GM12878 (cell line): ENCODE measurements around the gene NOL8. TPM values are rescaled to one million over a fixed set of nuclear protein-coding genes. Genes with fewer than 3 reads are reported as not detected.

Experiments used
- ATF7 ChIP-seq: fragments of 450-650 bp; IDR thresholded peaks from 2 replicates; pipeline ENCODE4 v1.6.1; 2016; ENCODE audit warnings: low read depth, mild to moderate bottlenecking
- CBFB ChIP-seq: IDR thresholded peaks from 2 replicates; pipeline ENCODE4 v1.6.1; 2016; ENCODE audit warnings: antibody characterized with exemption, low read depth
- CBX3 ChIP-seq: fragments of 200-600 bp; sonication (generic); IDR thresholded peaks from 2 replicates; pipeline ENCODE4 v1.6.1; 2016; ENCODE audit warnings: low read depth, borderline replicate concordance
- CHD2 ChIP-seq: IDR thresholded peaks from 2 replicates; pipeline ENCODE4 v1.6.1; 2011; ENCODE audit warnings: low read depth, low read length, improper control_type of control experiment, borderline replicate concordance
- ETV6 ChIP-seq, 2 experiments: fragments of 450-650 bp in 1 of 2; IDR thresholded peaks in 1 of 2; conservative IDR thresholded peaks in 1 of 2; 2 replicates each; pipeline ENCODE4 v1.6.1; 2014; ENCODE audit warnings: antibody characterized with exemption in 1 of 2, borderline replicate concordance in 1 of 2, low read depth in 1 of 2, mild to moderate bottlenecking in 1 of 2, moderate library complexity in 1 of 2
- MEF2A ChIP-seq: IDR thresholded peaks from 2 replicates; pipeline ENCODE4 v1.6.1; 2011; ENCODE audit warnings: low read depth, mild to moderate bottlenecking, low read length, moderate library complexity; ENCODE audit not compliant: insufficient read depth
- MYC ChIP-seq: IDR thresholded peaks from 2 replicates; pipeline ENCODE4 v1.6.1; 2011; ENCODE audit warnings: mild to moderate bottlenecking, low read length, moderate library complexity, inconsistent platforms; ENCODE audit not compliant: insufficient read depth, insufficient replicate concordance, insufficient read length, severe bottlenecking
- NFIC ChIP-seq: IDR thresholded peaks from 2 replicates; pipeline ENCODE4 v1.6.1; 2012; ENCODE audit warnings: low read depth, mild to moderate bottlenecking, inconsistent platforms, low read length, moderate library complexity
- NR2F1 ChIP-seq: fragments of 450-650 bp; conservative IDR thresholded peaks from 2 replicates; pipeline ENCODE4 v1.6.1; 2017; ENCODE audit warnings: mild to moderate bottlenecking
- NRF1 ChIP-seq: conservative IDR thresholded peaks from 2 replicates; pipeline ENCODE4 v1.6.1; 2011; ENCODE audit warnings: mild to moderate bottlenecking, low read depth, low read length, improper control_type of control experiment
- POLR2A ChIP-seq: IDR thresholded peaks from 2 replicates; pipeline ENCODE4 v1.6.1; 2011; ENCODE audit warnings: low read depth, mild to moderate bottlenecking, low read length
- SIN3A ChIP-seq: IDR thresholded peaks from 2 replicates; pipeline ENCODE4 v1.6.1; 2012; ENCODE audit warnings: low read depth, low read length, improper control_type of control experiment
- SMAD1 ChIP-seq: fragments of 450-650 bp; IDR thresholded peaks from 2 replicates; pipeline ENCODE4 v1.6.1; 2018; ENCODE audit warnings: mild to moderate bottlenecking, low read depth; ENCODE audit not compliant: partially characterized antibody
- TBL1XR1 ChIP-seq: IDR thresholded peaks from 2 replicates; pipeline ENCODE4 v1.6.1; 2012; ENCODE audit warnings: low read depth, low read length, improper control_type of control experiment
- TCF3 ChIP-seq: IDR thresholded peaks from 2 replicates; pipeline ENCODE4 v1.6.1; 2012; ENCODE audit warnings: low read depth, mild to moderate bottlenecking, low read length, borderline replicate concordance; ENCODE audit not compliant: insufficient read depth
- WRNIP1 ChIP-seq: IDR thresholded peaks from 2 replicates; pipeline ENCODE4 v1.6.1; 2011; ENCODE audit warnings: low read depth, low read length, improper control_type of control experiment, borderline replicate concordance
- polyA plus RNA-seq, 11 experiments: library from polyadenylated mRNA; depleted of rRNA in 4 of 11; unstranded in 6 of 11; stranded (reverse) in 5 of 11; fragments of >200 nt; fragmentation: Nextera tagmentation in 4 of 11; fragmentation: Illumina TruSeq in 1 of 11; extraction: Ambion mirVana in 4 of 11; extraction: Trizol in 1 of 11; gene quantifications; 1 replicate in 1 of 11; 2 replicates in 10 of 11; pipeline versions ENCODE4 v1.2.1 to v1.2.3, GENCODE V29; 2011 to 2016; ENCODE audit warnings: inconsistent platforms in 2 of 11, missing spikeins in 2 of 11, low read depth in 1 of 11
- total RNA-seq, 4 experiments: library from RNA; depleted of rRNA in 3 of 4; stranded (reverse); fragments of >200 nt in 3 of 4; fragmentation: Illumina TruSeq in 1 of 4; extraction: Trizol in 1 of 4; gene quantifications; 2 replicates each; pipeline versions ENCODE4 v1.2.1 to v1.2.3, GENCODE V29; 2013 to 2021
- TF ChIP-seq, protein P1 (sequence below): IDR thresholded peaks from 2 replicates; pipeline ENCODE4 v1.6.1; 2012; ENCODE audit warnings: improper control_type of control experiment, low read depth, low read length; ENCODE audit not compliant: insufficient replicate concordance
- TF ChIP-seq, protein P2 (sequence below): fragments of 450-650 bp; IDR thresholded peaks from 2 replicates; pipeline ENCODE4 v1.6.1; 2017; ENCODE audit warnings: antibody characterized with exemption, mild to moderate bottlenecking, moderate library complexity
- TF ChIP-seq, protein P3 (sequence below): IDR thresholded peaks from 2 replicates; pipeline ENCODE4 v1.6.1; 2012; ENCODE audit warnings: low read depth, low read length, improper control_type of control experiment
- TF ChIP-seq, protein P4 (sequence below): fragments of 450-650 bp; IDR thresholded peaks from 2 replicates; pipeline ENCODE4 v1.6.1; 2016; ENCODE audit warnings: mild to moderate bottlenecking

The NOL8 gene
- total and polyA plus RNA-seq, 10 of the 15 experiments (the other 5 are each of a cell fraction or from before 2014, with no cell fraction given) = 33.6 to 58.6 (median 49.2) TPM

DNA sequence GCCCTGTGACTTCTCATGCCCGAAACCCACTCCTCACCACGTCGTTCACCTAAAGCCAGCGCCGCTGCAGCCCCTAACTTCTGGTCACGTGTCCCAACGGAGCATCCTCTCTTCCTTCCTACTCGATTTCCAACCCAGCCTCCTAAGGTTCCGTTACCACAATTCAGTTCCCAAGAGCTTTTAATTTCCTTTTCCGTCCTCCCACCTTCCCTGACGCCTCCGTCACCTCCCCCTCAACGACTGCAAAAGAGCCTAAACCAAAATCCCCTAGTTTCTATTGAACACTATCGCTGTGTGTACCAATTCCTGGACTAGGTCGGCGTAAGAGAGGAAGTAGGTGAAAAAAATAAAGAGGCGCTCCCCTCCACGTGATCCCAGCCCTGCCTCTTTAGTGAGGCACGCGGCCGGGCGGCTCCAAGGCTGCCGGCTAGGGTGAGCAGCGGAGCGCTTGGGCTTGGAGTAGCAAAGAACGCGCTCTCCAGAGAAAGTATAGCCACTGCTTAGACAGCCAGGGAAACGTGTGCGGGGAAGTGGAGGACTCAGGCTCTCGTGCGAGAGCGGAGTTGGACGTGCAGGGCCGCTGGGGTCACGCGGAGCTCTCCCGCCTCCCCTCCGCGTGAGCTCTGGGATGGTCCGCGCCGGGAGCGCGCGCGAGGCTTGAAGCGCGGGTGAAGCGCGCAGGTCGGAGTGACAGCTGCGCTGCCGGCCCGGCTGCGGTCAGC lies at the start of gene NOL8, which contains the start of gene CENPP (continued):
- TF ChIP-seq, protein P1, sequence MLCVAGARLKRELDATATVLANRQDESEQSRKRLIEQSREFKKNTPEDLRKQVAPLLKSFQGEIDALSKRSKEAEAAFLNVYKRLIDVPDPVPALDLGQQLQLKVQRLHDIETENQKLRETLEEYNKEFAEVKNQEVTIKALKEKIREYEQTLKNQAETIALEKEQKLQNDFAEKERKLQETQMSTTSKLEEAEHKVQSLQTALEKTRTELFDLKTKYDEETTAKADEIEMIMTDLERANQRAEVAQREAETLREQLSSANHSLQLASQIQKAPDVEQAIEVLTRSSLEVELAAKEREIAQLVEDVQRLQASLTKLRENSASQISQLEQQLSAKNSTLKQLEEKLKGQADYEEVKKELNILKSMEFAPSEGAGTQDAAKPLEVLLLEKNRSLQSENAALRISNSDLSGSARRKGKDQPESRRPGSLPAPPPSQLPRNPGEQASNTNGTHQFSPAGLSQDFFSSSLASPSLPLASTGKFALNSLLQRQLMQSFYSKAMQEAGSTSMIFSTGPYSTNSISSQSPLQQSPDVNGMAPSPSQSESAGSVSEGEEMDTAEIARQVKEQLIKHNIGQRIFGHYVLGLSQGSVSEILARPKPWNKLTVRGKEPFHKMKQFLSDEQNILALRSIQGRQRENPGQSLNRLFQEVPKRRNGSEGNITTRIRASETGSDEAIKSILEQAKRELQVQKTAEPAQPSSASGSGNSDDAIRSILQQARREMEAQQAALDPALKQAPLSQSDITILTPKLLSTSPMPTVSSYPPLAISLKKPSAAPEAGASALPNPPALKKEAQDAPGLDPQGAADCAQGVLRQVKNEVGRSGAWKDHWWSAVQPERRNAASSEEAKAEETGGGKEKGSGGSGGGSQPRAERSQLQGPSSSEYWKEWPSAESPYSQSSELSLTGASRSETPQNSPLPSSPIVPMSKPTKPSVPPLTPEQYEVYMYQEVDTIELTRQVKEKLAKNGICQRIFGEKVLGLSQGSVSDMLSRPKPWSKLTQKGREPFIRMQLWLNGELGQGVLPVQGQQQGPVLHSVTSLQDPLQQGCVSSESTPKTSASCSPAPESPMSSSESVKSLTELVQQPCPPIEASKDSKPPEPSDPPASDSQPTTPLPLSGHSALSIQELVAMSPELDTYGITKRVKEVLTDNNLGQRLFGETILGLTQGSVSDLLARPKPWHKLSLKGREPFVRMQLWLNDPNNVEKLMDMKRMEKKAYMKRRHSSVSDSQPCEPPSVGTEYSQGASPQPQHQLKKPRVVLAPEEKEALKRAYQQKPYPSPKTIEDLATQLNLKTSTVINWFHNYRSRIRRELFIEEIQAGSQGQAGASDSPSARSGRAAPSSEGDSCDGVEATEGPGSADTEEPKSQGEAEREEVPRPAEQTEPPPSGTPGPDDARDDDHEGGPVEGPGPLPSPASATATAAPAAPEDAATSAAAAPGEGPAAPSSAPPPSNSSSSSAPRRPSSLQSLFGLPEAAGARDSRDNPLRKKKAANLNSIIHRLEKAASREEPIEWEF = peak; percentile 21
- TF ChIP-seq MEF2A = no peak
- TF ChIP-seq CBX3 = no peak
- TF ChIP-seq TBL1XR1 = no peak; the same call in 1 of the 2 replicates
- TF ChIP-seq CBFB = peak; percentile 10; the same call in 1 of the 2 replicates
- TF ChIP-seq MYC = peak; percentile 94
- TF ChIP-seq, protein P2, sequence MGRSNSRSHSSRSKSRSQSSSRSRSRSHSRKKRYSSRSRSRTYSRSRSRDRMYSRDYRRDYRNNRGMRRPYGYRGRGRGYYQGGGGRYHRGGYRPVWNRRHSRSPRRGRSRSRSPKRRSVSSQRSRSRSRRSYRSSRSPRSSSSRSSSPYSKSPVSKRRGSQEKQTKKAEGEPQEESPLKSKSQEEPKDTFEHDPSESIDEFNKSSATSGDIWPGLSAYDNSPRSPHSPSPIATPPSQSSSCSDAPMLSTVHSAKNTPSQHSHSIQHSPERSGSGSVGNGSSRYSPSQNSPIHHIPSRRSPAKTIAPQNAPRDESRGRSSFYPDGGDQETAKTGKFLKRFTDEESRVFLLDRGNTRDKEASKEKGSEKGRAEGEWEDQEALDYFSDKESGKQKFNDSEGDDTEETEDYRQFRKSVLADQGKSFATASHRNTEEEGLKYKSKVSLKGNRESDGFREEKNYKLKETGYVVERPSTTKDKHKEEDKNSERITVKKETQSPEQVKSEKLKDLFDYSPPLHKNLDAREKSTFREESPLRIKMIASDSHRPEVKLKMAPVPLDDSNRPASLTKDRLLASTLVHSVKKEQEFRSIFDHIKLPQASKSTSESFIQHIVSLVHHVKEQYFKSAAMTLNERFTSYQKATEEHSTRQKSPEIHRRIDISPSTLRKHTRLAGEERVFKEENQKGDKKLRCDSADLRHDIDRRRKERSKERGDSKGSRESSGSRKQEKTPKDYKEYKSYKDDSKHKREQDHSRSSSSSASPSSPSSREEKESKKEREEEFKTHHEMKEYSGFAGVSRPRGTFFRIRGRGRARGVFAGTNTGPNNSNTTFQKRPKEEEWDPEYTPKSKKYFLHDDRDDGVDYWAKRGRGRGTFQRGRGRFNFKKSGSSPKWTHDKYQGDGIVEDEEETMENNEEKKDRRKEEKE = peak; percentile 98
- TF ChIP-seq WRNIP1 = peak; percentile 95; the same call in 1 of the 2 replicates
- no peak for TF ChIP-seq SMAD1
- no peak for TF ChIP-seq NRF1
- TF ChIP-seq CHD2 = peak; percentile 53; the same call in 1 of the 2 replicates
- TF ChIP-seq, protein P3, sequence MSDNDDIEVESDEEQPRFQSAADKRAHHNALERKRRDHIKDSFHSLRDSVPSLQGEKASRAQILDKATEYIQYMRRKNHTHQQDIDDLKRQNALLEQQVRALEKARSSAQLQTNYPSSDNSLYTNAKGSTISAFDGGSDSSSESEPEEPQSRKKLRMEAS = peak; percentile 93
- TF ChIP-seq NR2F1 = peak; percentile 81
- TF ChIP-seq ETV6 (conservative IDR thresholded peaks at IDR 0.05 in 1 of 2, IDR thresholded peaks at IDR 0.05 in 1 of 2; ENCODE audit: borderline replicate concordance in 1 of 2, low read depth in 1 of 2) = peak in 1 of 2 experiments; percentile 44; a peak in 1 of 4 replicates
- TF ChIP-seq NFIC = peak; percentile 86
- peak; percentile 88 for TF ChIP-seq POLR2A
- TF ChIP-seq ATF7 = peak; percentile 100
- peak; percentile 99 for TF ChIP-seq SIN3A
- TF ChIP-seq, protein P4, sequence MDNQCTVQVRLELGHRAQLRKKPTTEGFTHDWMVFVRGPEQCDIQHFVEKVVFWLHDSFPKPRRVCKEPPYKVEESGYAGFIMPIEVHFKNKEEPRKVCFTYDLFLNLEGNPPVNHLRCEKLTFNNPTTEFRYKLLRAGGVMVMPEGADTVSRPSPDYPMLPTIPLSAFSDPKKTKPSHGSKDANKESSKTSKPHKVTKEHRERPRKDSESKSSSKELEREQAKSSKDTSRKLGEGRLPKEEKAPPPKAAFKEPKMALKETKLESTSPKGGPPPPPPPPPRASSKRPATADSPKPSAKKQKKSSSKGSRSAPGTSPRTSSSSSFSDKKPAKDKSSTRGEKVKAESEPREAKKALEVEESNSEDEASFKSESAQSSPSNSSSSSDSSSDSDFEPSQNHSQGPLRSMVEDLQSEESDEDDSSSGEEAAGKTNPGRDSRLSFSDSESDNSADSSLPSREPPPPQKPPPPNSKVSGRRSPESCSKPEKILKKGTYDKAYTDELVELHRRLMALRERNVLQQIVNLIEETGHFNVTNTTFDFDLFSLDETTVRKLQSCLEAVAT = peak; percentile 82
- peak; percentile 95 for TF ChIP-seq TCF3
